HG03354 (cell line): ENCODE results near the gene COL15A1.
"Not testable (repeated sequence)": the region's sequence is repeated elsewhere in the genome, so short reads cannot be mapped to it uniquely, and the experiment has no call there.

Experiments used
- ATAC-seq: cut with Tn5 transposase; IDR thresholded peaks from one replicate; pipeline ENCODE4 v1.9.1; 2021; ENCODE audit warnings: mild to moderate bottlenecking; ENCODE audit not compliant: unreplicated experiment, poor library complexity, severe bottlenecking

The COL15A1 gene

DNA sequence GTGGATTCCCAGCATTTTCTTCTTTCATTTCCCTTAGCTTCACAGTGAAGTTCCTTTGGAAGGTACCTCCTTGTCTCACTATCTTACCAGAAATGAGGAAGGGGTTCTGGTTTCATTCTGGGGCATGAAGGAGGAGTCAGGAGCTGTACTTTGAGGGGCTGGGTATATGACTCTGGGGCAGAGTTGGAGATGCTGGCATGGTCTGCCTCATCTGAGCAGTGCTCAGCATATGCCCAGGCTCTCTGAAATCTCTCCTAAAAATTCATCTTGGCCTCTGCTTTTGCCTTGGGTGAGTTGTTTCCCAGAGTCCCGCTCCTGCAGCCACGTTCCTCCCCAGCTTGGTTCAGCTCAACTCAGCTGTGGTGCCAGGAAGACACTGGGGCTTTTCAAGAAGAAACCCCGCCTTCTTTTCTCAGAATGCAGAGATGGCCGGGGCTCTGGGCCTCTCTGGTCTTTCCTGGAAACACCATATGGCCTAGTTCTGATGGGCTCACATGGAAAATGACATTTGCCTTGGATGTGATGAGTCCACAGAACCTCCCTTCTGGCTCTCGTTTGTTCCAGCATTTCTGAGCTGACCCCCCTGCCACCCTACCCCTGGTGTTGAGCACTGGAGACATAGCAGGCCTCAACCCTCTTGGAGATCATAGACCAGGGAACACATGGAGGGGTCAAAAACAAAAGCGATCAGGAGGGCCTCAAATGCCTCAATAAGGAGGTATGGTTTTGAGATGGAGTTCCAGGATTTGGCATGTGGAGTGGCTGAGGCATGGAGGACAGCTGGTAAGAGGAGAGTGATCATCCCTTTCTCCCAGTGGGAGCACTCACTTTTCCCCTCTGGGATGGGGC is 149.2 kb downstream of the COL15A1 start:
- no peak for ATAC-seq

DNA sequence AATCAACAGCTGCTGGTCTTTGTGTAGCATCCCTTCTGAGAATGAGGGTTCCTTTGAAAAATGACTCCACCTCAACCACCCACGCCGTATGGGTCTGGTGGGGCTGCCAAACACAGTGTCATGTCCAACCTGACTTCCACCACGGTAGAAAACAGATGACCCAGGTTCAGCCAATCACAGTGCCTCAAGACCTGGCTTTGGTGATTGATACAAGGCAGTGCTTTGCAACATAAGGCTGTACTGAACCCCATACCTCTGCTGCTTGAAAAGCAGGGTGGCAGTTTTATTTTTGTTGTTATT is 149.7 kb downstream of the COL15A1 start:
- no peak for ATAC-seq

DNA sequence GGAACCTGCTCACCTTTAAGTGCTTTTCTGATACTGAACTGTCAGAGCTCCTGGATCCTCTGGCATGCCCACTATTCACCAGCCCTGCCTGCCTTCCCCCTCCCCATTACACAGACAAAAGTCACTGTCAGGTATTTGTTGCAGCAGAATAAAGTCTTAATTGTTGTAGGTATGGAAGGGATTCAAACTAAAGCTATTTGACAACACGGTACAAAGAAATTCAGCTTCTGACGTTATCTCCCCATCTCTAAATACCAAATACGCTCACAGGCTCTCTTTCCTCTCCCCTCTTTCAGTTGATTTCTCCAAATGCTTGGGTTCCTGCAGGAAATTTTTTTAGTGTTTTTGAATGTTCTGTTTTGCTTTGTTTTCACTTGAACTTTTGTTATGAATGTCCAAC is 151.9 kb downstream of the COL15A1 start:
- no peak for ATAC-seq

DNA sequence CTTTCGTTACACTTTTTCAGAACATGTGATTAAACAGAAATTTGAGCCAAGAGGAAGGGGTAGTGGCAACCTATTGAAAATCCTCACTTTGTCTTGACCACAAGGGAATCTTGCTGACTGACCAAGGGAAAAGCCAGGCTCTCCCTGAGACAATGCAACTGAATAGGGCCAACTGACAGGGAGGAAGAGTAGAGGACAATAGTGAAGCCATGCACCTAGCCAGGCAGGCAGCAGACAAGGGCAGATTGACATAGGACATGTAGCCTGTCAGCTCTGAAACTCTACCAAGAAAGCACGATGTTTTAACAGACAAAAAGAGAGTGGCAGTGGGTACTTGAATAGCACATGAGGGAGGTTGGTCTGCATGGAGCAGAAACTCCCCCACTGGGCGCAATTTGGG is 152.7 kb downstream of the COL15A1 start:
- no peak for ATAC-seq

- not testable (repeated sequence) for ATAC-seq
Observed at GRCh38 chr9:99099806-99100585, 156.3 kb downstream of the COL15A1 start.

- ATAC-seq = no peak
Observed at GRCh38 chr9:99101271-99101670, 157.6 kb downstream of the COL15A1 start.

DNA sequence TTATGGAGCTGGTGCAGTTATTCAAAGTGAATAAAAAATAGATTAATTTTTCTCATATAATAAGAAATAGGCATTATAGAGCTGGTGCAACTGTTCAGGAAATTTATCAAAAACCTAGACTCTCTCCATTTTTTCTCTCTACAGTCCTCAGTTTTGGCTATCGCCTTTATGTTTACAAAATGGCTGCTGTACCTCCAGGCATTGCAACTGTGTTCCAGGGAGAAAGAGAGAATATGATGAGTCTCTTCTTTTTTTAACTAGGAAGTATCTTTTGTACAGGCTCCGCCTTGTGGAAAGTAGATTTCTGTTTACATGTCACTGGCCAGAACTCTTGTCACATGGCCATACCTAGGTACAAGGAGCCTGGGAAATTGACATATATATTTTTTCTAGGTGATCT is 158.1 kb downstream of the COL15A1 start:
- no peak for ATAC-seq

- no peak for ATAC-seq
Observed at GRCh38 chr9:99103054-99103895, 159.6 kb downstream of the COL15A1 start.

DNA sequence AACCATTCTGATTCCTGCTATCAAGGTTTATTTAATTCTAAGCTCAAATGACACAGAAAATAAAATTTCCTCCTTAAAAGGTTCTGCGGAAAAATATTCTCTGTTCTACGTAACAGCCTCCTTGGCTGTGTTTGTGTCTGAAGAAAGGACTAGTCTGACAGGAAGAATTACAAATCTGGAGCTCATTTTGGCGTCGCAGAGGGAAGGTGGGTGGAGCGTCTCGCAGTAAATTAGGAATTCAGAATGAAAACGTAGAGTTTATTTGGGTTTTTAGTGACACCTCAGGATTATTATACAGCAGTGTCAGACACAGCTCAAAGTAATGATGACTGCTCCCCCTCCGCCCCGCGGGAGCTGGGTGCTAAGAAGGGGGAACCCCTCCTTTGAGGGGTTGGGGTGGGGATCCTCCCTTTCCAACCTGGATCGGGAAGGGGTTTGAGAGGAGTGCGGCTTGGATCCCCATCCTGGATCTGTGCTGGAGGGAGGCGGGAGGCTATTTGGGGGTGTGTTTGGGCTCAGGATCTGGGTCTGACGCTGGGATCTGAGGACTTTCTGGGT is 160.3 kb downstream of the COL15A1 start:
- no peak for ATAC-seq

- ATAC-seq = peak; percentile 88
Observed at GRCh38 chr9:99104459-99105151, 160.9 kb downstream of the COL15A1 start, which contains the start of gene TGFBR1. TGFBR1 (plus strand) TSS chr9:99105113; CDS start chr9:99105206, 93 bp downstream.

GRCh38 chr9:99105152-99106043 is 161.7 kb downstream of the COL15A1 start:
- peak; percentile 60 for ATAC-seq

DNA sequence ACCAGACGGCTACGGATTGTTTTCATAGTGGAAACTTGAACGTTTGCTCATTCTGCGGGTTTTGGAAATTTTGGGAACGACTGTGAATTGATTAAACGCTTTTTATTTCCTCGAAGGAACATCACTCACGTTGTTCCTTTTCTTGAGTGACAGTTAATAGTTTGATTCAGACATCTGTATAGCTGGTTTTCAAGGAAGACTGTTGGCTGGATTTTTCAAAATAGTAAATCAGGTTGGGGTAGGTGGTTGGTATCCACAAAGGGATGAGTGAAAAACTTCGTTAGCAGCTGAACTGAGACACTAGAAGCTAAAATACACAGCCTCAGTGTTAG is 162.3 kb downstream of the COL15A1 start:
- ATAC-seq = no peak

- no peak for ATAC-seq
Observed at GRCh38 chr9:99107421-99107820, 163.7 kb downstream of the COL15A1 start.

- ATAC-seq = no peak
Observed at GRCh38 chr9:99108131-99108530, 164.4 kb downstream of the COL15A1 start.

GRCh38 chr9:99109522-99109921 is 165.8 kb downstream of the COL15A1 start:
- no peak for ATAC-seq

GRCh38 chr9:99112750-99113413 is 169.2 kb downstream of the COL15A1 start:
- ATAC-seq = no peak

DNA sequence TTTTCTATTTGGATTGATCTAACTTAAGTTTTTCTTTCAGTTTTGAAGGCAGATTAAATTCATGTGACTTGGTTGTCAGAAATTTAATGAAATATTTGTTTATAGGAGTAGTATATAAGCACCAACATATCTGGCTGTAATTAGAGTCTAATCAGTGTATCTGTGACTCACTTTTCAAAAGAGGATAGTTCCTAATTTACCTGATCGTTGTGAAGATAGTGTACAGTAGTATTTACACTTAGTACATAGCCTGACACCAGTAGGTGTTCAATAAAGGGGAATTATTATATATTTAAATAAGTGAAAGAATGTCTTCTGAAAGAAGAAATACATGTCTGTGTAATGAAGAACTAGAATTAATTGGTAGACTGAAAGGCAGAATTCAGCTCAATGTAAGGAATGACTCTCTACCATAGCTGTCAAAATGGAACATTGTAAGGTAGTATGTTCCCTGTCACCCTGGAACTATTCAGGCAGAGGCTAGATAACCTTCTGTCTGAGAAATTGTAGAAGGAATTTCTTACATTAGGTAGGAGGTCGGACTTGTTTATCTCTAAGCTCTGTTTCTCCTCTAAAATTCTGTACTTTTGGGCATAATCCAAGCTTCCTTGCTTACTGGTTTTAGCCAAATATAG is 169.8 kb downstream of the COL15A1 start:
- ATAC-seq = no peak

- no peak for ATAC-seq
Observed at GRCh38 chr9:99114049-99114440, 170.3 kb downstream of the COL15A1 start.
